Measurements from ENCODE around the gene TSPAN11.
"Not testable (repeated sequence)": the region's sequence is repeated elsewhere in the genome, so short reads cannot be mapped to it uniquely, and the experiment has no call there.

Gene TSPAN11

DNA sequence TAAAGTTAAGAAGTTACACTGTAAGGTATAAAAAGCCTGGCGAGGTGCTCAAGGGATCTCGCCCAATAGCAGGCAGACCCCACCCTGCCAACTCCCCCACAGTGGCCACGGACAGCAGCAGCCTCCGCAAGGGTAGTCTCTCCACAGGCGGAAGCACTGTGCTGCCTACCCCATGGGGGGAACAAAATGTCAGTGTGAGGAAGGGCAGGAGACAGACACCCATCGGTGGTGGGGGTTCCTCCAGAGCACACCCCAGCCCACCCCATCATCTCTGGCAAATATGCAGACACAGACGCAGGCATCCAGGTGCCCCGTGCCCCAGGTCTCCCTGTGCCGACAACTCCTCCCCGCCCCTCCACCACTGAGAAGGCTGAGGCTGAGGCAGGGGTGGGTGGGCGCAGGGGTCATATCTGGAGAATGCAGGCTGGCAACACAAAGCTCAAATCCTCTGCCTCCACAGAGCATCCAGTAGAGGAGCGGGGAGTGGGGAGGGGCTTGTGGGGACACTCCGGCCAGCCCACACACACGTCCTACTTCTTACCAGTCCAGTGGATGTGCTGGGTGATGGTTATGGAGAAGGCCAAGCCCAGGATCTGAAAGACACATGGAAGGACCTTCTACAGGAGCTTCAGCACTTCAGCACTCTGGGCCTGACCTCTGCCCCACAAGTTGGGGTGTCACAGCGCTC, 78.9 kb downstream of the TSPAN11 start:
- no peak for DNase-seq

DNA sequence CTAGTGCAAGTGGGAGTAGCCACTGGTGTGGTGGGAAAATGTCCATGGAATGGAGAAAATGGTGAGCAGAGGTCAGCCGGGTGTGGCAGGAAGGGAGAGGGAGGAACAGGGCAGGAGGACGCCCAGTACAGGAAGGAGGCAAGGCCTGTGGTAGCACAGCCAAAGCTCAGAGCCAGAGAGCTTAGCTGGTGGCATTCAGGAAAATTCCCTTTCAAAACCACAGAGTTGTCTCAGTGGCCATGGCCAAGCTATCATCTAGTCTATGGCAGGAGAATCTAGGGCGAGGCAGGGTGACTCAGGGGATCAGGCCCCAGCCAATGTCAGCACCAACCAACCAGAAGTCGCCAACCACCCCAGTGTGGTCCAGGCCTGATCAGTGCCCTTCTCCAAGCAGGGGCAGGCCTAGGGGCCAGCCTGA, 79.4 kb downstream of the TSPAN11 start:
- no peak for DNase-seq

DNA sequence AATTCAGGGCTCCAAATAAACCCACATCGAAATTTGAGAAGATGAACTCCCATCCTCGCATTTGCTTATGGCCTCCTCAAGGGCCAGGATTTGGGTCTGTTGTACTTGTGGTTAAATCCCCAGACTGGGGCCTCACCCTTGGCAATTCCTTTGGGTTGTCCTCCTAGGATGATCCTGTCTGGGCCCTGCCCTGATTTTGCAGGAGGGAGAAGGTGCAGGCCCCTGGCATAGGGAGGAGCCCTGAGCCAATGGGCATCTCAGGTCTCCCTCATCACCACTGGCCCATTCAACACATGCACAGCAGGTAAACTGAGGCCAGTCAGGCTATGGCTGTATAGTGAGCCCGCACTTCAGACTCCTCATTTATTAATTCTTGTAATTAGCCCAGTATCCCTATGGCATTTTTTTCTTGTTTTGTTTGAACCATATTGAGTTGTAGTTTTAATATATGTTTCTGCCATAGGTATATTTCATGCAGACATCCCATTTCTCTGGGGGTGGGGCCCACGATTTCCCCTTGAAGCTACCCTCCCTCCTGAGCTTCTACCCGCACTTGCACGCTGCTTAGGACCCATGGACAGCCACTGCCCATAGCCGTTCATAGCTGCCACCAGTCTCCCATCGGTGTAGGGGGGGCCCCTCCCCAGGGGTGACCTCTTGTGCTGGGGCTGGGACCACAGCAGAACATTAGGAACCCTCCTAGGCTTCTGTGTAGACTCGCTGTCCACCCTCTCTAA, 80.0 kb downstream of the TSPAN11 start:
- DNase-seq: no peak

DNA sequence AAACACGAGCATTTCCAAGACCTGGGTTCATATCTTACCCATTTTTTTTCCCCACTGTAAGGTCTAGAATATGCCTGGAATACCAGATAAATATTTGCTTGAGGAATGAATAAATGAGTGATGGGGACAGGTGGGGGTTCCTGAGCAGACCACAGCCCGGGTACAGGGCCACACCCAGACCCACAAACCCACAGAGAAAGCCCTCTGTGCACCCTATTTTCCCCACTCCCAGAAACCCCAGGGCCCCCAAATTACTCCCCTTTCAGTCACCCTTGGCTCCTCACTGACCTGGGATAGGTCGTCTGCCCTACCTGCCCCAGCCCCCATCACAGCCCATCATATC, 80.6 kb downstream of the TSPAN11 start:
- no peak for DNase-seq

DNA sequence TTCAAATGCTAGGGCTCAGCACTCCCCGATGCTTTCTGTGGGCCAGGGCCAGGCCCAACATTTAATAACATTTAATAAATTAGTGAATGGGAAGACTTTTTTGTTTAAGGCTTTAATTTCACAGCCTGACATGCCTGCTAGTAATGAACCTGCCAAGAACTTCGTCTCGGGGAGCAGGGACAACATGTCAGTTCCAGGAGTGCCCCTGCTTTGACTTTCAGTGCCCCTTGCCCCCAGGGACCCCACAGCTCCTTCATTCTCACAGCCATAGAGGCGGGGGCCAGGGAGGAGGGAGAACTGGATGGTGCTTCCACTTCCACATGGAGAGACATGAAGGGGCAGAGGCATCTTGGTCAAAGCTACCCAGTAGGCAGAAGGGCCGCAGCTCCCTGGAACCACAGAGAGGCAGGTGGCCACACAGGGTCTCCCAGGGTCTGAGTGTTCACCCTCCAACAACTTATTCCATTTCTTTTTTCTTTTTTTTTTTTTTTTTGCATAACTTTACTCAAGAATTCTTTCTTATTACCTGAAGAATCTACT, 81.2 kb downstream of the TSPAN11 start:
- no peak for DNase-seq

DNA sequence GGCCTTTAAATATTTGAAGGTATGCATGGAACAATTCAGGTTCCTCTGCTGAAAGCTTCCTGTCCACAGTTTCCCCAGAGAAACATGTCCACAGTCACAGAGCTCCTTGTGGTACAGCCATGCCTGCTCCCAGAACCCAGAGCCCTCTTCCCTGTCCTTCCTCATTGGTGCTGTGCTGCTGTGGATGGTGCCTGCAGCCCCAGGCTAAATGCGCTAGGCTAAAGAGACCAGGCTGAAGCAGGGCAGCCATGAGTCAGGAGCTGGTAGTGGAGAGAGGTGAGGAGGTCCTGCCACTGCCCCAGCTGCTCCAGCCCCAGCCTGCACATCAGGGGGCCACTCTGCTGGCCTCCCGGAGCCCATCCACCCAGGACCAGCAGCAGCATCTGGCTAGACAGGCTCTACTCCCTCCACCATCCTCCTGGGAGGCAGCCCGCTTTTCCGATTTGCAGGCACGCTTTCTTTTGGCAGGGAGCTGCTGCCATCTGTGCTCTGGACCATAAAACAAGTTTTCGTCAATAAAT, 81.8 kb downstream of the TSPAN11 start:
- no peak for DNase-seq

DNA sequence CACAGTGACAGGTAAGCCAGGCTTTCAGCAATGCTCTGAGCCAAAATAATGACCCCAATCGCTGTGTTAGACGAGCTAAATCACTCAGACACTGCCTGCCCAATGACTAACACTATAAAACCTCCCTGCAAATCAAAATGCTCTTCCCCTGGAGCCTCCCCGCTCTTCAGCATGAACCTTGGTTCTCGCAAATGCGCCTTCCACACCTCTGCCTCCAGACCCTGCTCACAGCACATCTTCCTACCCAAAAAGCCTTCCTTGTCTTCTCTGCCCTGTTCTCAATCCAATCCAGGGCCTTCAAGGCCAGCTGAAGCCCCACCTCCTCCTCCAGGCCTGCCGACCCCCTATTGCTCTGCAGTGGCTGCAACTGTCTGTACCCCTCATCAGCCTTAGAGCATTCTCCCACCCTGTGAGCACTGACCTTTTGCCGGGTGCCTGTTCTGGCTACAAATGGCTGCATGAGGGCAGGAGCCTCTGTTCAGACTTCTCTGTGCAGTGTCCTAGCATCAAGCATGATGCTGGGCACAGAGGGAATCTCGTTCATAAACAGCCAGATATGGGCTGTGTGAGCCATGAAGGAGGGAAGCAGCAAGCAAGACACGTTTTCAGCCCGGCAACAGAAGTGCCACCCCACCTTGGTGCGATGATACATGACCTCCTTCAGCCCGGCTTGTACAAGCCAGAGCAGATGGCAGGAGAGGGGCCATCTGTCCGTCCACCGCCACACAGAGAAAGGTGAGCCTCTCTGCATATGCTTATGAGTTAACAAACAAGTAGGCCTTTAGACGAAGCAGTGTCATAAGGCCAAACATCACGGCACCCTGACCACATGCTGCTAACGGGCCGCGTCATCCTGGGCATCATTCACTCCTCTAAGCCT, 82.7 kb downstream of the TSPAN11 start:
- no peak for DNase-seq

DNA sequence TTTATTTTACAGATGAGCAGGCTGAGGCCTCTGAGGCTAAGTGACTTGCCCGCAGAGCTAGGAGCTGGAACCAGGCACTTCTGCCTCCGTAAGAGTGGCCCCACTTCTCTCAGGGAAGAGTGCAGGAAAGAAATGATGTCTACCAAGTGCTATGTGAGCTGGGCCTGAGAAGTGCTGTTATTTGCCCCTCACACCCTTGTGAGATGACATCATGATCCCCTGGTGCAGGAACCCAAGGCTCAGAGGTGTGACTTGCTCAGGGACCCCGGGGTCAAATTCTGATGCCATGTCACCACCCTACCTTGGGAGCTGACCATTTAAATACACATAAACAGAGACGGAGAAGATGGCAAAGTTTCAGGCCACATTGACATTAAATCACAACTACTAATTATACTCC, 83.4 kb downstream of the TSPAN11 start:
- DNase-seq: no peak

- DNase-seq: no peak
These were observed 84.8 kb downstream of the TSPAN11 start for GRCh38 chr12:31011336-31011735.

DNA sequence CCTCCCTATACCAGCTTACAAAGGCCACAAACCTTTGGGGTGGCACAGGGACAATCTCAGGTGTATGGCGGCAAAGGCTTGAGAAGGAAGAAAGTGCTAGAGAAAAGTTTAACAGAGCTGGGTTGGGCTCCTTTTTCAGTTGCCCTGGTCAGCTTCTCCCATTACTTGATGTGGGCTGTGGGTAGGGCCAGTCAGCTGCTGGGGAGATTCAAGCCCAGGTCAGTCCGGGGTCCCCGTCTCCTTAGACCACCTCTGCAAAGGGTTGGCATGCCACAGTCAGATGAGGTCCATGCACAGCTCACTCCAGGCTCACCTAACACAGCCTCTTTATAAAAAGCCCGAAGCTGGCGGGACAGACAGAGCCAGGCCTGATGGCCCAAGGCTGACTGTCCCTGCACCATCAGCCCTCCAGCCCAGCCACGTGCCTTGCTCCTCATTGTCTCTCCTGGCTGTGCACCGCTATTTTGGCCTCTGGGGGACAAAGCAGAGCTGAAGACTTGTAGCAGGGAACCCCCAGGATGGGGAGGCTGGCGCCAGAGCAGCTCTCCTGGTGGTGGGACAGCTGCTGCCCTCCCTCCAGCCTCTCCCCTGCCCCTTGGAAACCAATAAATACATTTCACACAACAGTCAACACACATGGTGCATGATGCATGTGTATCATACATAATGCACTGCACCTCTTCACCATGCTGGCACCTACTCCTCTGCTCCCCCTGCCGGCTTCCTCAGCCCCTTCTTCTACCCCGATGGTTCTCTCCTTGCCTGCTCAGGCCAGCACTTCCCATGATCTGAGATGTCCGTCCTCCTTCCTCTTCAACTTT, 85.4 kb downstream of the TSPAN11 start:
- DNase-seq: no peak

DNA sequence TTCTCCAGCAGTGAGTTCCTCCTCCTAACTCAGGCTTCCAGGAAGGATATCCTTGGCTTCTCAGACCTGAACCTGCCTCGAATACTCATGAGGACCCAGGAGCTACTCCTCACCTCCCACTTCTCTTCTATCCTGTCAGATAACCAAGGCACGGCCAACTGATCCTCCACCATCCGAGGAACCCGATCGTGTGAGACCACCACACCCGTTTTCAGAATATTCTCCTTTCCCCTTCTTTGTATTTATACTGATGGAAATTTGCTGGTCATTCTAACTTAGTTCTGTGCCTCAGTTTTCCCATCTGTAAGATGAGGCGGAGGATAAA, 86.0 kb downstream of the TSPAN11 start:
- DNase-seq: not testable (repeated sequence)

GRCh38 chr12:31015215-31015614, 88.7 kb downstream of the TSPAN11 start:
- DNase-seq: no peak

GRCh38 chr12:31016057-31016456, 89.5 kb downstream of the TSPAN11 start:
- no peak for DNase-seq

GRCh38 chr12:31017535-31017934, 91.0 kb downstream of the TSPAN11 start:
- DNase-seq: no peak

DNA sequence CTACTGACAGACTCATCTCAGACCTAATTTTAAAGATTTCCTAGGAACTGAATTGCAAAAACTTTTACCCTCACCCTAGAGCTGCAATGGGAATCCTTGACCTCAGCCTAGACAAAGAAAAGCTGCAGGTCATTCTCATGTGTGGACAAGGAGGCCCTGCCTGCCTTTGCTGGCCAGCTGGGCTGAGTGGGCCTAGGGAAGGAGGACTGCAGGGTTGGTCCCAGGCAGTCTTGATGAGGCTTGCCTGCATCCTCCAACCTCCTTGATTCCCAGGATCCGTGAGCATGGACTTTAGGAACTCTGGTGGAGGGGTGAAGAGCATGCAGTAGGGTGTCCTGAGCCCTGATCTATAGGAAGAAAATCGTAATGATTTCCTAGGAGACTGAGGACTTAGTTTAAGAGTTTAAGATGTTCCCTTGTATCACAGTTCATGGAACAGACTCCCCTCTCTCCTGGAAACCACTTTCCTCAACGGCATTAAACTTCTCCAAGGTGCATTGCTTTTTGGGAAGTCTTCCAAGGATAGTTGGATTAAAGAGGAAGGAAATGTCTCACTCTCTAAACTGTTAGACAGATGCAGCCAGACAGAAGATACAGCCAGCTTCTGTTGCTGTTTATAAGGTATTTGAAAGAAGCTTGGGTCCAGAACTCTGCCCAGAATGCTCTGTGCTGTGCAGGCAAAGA, 91.7 kb downstream of the TSPAN11 start:
- no peak for DNase-seq

DNA sequence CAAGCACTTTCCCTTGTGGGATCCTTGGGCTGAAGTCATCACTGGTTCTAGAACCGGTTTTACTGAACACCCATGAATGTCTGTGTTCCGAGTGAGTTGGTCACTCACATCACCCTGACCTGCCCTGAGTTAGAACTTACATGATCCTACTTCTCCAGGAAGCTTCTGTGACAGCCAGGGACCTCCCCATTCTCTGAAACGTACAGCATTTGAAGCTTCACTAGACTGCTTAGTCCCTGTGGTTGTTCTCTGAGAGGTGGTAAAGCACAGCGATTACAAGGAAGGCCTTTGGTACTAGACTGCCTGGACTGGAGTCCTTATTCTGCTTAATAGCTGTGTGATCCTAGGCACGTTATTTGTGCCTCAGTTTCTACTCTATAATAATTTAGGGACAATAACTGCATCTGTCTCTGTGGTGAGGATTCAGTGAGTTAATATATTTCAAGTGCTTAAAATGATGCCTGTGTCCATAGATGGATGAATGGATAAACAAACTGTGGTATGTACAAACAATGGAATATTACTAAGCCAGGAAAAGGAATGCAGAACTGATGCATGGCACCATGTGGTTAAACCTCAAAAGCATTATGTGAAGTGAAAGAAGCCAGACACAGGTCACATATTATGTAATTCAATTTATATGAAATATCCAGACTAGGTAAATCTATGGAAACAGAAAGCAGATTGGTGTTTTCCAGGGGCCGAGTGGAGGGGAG, 92.4 kb downstream of the TSPAN11 start:
- DNase-seq: no peak

GRCh38 chr12:31019561-31019960, 93.0 kb downstream of the TSPAN11 start:
- DNase-seq: no peak

DNA sequence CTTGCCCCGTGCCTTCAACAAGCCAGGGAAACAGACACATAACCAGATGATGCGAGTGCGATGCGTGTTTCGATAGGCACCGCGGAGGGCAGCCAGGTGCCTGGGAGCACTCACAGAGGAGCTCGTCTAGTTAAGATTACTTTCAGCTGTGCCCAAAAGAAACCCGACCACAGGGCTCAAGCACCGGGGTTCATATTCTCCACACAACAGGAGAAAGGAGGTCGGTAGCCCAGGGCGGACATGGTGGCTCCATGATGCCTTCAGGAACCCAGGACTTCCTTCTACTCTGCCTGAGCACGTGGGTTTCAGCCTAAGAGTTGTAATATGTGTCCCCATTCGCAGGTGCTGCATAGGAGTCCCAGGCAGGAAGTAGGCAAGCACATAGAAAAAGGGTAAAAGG, 93.4 kb downstream of the TSPAN11 start:
- DNase-seq: no peak

DNA sequence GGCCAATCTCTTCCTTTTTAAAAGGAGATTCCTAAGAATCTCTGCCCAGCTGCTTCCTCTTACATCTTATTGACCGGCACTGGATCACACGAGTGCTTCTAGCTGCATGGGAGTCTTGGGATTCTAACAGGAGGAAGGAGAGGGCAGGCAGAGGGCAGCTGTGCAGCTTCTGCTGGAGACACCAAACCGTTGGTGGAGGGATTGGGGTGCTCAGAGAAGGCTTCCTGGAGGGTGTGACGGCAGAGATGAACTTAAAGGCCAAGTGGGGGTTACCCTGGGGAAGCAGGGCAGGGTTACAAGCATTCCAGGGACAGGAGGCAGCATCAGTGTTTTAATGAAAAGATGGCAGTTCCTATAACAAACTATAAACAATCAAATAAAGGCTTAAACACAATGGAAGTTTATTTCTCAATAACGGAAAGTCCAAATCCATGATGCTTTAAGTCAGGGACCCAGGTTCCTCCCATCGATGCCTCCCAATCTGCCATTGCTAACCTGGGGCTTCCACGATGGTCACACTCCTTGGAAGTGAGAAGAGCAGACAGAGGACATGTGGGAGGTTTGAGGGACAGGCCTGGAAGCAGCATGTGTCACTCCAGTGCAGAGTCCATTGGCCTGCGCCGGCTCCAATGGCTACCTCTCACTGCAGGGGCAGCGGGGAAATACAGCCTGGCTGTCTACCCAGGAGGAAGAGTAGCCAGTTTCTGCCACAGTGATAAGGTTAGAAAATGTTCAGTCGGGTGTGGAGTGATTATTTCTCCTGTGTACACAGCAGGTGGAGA, 94.0 kb downstream of the TSPAN11 start:
- DNase-seq: no peak

- DNase-seq: no peak
These were observed 94.6 kb downstream of the TSPAN11 start for GRCh38 chr12:31021181-31021580.

All from CD4-positive, alpha-beta T cell treated with Interferon gamma for 1 hour (primary cell).